Gastrocnemius medialis (tissue), 4 donors: Measurements from ENCODE around the gene ENDOV.

Experiments used
- CTCF ChIP-seq, 5 experiments: fragments of 450-650 bp in 3 of 5; fragments of 200-600 bp in 2 of 5; sonication (generic) in 2 of 5; IDR thresholded peaks in 4 of 5; conservative IDR thresholded peaks in 1 of 5; 1 replicate in 4 of 5; 2 replicates in 1 of 5; pipeline ENCODE4 v1.5.1; 2016 to 2019; ENCODE audit warnings: antibody characterized with exemption in 5 of 5, mild to moderate bottlenecking in 3 of 5, moderate library complexity in 3 of 5
- POLR2A ChIP-seq, 2 donors: fragments of 450-650 bp; IDR thresholded peaks; one replicate each; pipeline ENCODE4 v1.6.1; 2017; ENCODE audit warnings: antibody characterized with exemption in 2 of 2, mild to moderate bottlenecking in 2 of 2, moderate library complexity in 2 of 2

- TF ChIP-seq CTCF (IDR thresholded peaks at IDR 0.05 in 4 of 5, conservative IDR thresholded peaks at IDR 0.05 in 1 of 5), result no peak
- TF ChIP-seq POLR2A (IDR thresholded peaks at IDR 0.05), result no peak
These were observed 27.8 kb downstream of the ENDOV start for GRCh38 chr17:80442764-80443163.
